Measurements from ENCODE around the gene POLQ. TPM values are rescaled to one million over a fixed set of nuclear protein-coding genes. Genes with fewer than 3 reads are reported as not detected.

Gene POLQ
- total and polyA plus RNA-seq, 2 of the 8 experiments (the other 6 are each of a cell fraction or from before 2014, with no cell fraction given): 3.6 to 15.3 TPM

DNA sequence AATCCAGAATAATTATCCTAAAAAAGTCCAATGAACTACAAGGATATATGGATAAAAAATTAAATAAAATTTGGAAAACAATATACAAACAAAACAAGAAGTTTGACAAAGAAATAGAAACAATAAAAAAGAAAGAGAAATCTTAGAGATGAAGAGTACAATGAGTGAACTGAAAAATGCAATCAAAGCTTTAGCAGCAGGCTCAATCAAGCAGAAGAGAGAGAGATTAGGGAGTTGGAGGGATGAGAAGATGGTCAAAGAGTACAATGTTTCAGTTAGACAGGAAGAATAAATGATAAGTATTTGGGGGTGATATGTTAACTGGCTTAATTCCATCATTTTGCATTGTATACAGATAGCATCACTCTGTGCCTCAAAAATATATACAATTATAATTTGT is 29.9 kb downstream of the POLQ start (continued):
- TF ChIP-seq, protein P1, sequence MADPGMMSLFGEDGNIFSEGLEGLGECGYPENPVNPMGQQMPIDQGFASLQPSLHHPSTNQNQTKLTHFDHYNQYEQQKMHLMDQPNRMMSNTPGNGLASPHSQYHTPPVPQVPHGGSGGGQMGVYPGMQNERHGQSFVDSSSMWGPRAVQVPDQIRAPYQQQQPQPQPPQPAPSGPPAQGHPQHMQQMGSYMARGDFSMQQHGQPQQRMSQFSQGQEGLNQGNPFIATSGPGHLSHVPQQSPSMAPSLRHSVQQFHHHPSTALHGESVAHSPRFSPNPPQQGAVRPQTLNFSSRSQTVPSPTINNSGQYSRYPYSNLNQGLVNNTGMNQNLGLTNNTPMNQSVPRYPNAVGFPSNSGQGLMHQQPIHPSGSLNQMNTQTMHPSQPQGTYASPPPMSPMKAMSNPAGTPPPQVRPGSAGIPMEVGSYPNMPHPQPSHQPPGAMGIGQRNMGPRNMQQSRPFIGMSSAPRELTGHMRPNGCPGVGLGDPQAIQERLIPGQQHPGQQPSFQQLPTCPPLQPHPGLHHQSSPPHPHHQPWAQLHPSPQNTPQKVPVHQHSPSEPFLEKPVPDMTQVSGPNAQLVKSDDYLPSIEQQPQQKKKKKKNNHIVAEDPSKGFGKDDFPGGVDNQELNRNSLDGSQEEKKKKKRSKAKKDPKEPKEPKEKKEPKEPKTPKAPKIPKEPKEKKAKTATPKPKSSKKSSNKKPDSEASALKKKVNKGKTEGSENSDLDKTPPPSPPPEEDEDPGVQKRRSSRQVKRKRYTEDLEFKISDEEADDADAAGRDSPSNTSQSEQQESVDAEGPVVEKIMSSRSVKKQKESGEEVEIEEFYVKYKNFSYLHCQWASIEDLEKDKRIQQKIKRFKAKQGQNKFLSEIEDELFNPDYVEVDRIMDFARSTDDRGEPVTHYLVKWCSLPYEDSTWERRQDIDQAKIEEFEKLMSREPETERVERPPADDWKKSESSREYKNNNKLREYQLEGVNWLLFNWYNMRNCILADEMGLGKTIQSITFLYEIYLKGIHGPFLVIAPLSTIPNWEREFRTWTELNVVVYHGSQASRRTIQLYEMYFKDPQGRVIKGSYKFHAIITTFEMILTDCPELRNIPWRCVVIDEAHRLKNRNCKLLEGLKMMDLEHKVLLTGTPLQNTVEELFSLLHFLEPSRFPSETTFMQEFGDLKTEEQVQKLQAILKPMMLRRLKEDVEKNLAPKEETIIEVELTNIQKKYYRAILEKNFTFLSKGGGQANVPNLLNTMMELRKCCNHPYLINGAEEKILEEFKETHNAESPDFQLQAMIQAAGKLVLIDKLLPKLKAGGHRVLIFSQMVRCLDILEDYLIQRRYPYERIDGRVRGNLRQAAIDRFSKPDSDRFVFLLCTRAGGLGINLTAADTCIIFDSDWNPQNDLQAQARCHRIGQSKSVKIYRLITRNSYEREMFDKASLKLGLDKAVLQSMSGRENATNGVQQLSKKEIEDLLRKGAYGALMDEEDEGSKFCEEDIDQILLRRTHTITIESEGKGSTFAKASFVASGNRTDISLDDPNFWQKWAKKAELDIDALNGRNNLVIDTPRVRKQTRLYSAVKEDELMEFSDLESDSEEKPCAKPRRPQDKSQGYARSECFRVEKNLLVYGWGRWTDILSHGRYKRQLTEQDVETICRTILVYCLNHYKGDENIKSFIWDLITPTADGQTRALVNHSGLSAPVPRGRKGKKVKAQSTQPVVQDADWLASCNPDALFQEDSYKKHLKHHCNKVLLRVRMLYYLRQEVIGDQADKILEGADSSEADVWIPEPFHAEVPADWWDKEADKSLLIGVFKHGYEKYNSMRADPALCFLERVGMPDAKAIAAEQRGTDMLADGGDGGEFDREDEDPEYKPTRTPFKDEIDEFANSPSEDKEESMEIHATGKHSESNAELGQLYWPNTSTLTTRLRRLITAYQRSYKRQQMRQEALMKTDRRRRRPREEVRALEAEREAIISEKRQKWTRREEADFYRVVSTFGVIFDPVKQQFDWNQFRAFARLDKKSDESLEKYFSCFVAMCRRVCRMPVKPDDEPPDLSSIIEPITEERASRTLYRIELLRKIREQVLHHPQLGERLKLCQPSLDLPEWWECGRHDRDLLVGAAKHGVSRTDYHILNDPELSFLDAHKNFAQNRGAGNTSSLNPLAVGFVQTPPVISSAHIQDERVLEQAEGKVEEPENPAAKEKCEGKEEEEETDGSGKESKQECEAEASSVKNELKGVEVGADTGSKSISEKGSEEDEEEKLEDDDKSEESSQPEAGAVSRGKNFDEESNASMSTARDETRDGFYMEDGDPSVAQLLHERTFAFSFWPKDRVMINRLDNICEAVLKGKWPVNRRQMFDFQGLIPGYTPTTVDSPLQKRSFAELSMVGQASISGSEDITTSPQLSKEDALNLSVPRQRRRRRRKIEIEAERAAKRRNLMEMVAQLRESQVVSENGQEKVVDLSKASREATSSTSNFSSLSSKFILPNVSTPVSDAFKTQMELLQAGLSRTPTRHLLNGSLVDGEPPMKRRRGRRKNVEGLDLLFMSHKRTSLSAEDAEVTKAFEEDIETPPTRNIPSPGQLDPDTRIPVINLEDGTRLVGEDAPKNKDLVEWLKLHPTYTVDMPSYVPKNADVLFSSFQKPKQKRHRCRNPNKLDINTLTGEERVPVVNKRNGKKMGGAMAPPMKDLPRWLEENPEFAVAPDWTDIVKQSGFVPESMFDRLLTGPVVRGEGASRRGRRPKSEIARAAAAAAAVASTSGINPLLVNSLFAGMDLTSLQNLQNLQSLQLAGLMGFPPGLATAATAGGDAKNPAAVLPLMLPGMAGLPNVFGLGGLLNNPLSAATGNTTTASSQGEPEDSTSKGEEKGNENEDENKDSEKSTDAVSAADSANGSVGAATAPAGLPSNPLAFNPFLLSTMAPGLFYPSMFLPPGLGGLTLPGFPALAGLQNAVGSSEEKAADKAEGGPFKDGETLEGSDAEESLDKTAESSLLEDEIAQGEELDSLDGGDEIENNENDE (IDR thresholded peaks at IDR 0.05; ENCODE audit: insufficient replicate concordance, low read length): no peak
